ENCODE data around the gene TMEM186.

GRCh38 chr16:8814095-8814806, 16.8 kb upstream of the TMEM186 start:
- TF ChIP-seq POLR2A (IDR thresholded peaks at IDR 0.05; ENCODE audit: control extremely low read depth in 1 of 2, low read depth in 2 of 2, low read length in 2 of 2) (no peak), ZNF274 (IDR thresholded peaks at IDR 0.05; ENCODE audit: borderline replicate concordance, extremely low read depth, low read length) (no peak), YY1 (IDR thresholded peaks at IDR 0.05; ENCODE audit: low read depth, low read length) (no peak), ATF2 (IDR thresholded peaks at IDR 0.05; ENCODE audit: low read length) (no peak), JUND (IDR thresholded peaks at IDR 0.05; ENCODE audit: low read length) (no peak), CEBPB (IDR thresholded peaks at IDR 0.05; ENCODE audit: low read depth, low read length) (no peak), EZH2 (IDR thresholded peaks at IDR 0.05; ENCODE audit: low read depth, low read length, severe bottlenecking) (no peak), CHD1 (IDR thresholded peaks at IDR 0.05; ENCODE audit: low read depth, low read length) (no peak), SIN3A (conservative IDR thresholded peaks at IDR 0.05 in 1 of 2, IDR thresholded peaks at IDR 0.05 in 1 of 2; ENCODE audit: low read depth in 1 of 2, low read length in 2 of 2) (no peak), RAD21 (IDR thresholded peaks at IDR 0.05 in 1 of 2, conservative IDR thresholded peaks at IDR 0.05 in 1 of 2; ENCODE audit: low read depth in 2 of 2, low read length in 2 of 2) (no peak), EP300 (IDR thresholded peaks at IDR 0.05; ENCODE audit: borderline replicate concordance in 1 of 2, low read depth in 2 of 2, low read length in 2 of 2) (no peak), POLR2AphosphoS5 (IDR thresholded peaks at IDR 0.05; ENCODE audit: low read depth, low read length) (no peak), RXRA (IDR thresholded peaks at IDR 0.05; ENCODE audit: insufficient read depth, low read depth, low read length) (no peak)

Data from H1 (cell line).